Smooth muscle cell of trachea (primary cell): ENCODE measurements around the gene C14orf132. TPM values are rescaled to one million over a fixed set of nuclear protein-coding genes. Genes with fewer than 3 reads are reported as not detected.

Experiments used
- total RNA-seq: library from RNA; depleted of rRNA; stranded (reverse); fragments of >200 nt; gene quantifications from 2 replicates; pipeline ENCODE4 v1.2.1, GENCODE V29; 2014

Gene C14orf132
- 31.9 and 59.4 TPM in 2 replicates for total RNA-seq

DNA sequence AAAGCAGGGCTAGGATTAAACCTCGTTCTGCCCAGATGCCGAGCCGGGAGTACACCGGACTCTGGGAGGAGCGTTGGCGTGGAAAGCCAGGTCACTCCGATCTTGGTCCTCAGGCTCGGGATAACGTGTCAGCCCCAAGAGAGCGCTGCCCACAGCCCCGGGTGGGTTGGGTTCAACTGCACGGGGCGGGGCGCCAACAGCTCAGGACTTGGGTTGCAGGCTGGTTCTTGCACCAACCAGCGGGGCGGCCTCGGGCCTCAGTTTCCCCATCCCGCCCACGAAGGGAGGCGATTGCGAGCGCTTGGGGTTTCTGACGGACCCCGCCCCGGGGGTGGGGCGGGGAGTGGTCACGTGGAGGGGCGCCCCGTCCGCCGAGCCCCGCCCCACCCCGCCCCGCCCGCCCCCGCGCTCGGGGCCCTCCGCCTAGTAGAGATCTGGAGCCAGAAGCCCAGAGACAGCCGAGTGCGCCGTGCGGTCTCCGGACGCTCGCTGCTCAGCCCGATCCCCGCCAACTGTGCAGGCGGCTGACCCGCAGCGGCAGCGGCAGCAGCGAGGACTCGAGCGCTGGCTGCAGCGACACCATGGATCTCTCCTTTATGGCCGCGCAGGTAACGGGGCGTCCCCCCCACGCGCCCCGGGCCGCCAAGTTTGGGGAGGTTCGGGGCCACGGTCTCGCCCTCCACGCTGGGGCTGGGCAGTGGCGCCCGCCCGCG is at the start of gene C14orf132:
C14orf132 (plus strand) TSS at position 443 of the 713 bp plus-strand sequence; CDS start at position 582, 139 bp downstream.

Other genes with a start within 250 kb of the C14orf132 start
- gene TUNAR, start 162.5 kb upstream of the C14orf132 start, total RNA-seq, result not detected in 2 replicates
- gene BDKRB2, start 165.5 kb downstream of the C14orf132 start, total RNA-seq, result 67.2 and 253 TPM in 2 replicates
- gene BDKRB1, start 216.8 kb downstream of the C14orf132 start, total RNA-seq, result 9.7 and 37.2 TPM in 2 replicates